ENCODE results near the gene STMN3. TPM values are rescaled to one million over a fixed set of nuclear protein-coding genes. Genes with fewer than 3 reads are reported as not detected.

STMN3 gene
- total RNA-seq, 1 donor from 2014 or later: 7.2 TPM

DNA sequence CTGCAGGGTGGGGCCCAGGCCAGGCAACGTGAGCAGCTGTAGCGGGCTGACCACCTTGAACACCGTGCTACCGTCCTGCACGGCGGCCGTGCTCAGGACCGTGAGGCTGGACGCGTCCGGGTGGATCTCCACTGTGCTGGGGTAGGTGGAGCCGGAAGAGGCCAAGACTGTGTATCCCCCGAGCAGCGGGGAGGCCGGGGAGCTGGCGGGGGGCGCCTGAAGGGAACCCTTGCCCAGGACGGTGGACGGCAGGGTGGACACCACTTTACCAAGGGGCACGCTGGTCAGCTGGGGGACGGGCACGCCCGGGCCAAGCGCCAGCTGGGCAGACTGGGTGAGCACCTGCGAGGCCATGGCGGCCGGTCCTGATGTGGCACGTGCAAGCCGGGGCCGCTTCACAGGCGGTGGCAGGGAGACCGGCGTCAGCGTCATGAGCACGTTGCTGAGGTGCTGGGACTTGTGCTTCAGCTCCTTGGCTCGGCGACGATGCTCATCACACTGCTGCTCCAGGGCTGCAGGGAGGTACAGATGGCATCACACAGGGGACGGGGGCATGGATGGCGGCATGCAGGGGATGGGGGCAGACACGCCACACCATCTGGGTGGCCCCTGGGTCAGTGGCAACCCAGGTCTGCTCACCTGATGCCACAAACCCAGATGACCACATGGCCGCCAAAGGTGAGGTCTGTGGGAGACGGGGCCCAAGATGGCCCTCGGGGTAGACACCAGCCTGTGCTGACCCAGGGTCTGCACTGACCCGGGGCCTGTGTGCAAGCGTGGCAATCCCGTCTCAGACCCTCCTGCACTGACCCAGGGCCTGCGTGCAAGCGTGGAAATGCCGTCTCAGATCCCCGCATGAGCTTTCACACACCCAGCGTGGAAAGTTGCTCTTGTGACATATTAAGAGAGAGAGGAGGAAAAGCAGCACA is 62.7 kb downstream of the STMN3 start:
- no peak for DNase-seq (ENCODE audit: low read depth, low spot score)

Other genes with a start within 250 kb of the STMN3 start
- not detected in 2 replicates for gene KCNQ2, start 180.8 kb downstream of the STMN3 start, total RNA-seq
- 0.32 and 0.99 TPM in 2 replicates for gene EEF1A2, start 154.3 kb downstream of the STMN3 start, total RNA-seq
- 21.4 and 23.1 TPM in 2 replicates for gene PPDPF, start 132.7 kb downstream of the STMN3 start, total RNA-seq
- 0.07 and 0.13 TPM in 2 replicates for gene PTK6, start 116.0 kb downstream of the STMN3 start, total RNA-seq
- gene SRMS, start 105.7 kb downstream of the STMN3 start, total RNA-seq: not detected in 2 replicates
- gene FNDC11, start 99.3 kb downstream of the STMN3 start, total RNA-seq: 1.1 and 1.9 TPM in 2 replicates
- 47.2 and 47.4 TPM in 2 replicates for gene HELZ2, start 79.2 kb downstream of the STMN3 start, total RNA-seq
- 10.0 and 10.5 TPM in 2 replicates for gene GMEB2, start 26.3 kb downstream of the STMN3 start, total RNA-seq
- 16.8 and 21.4 TPM in 2 replicates for gene RTEL1, start 4.9 kb upstream of the STMN3 start, total RNA-seq
- 37.0 and 118 TPM in 2 replicates for gene TNFRSF6B, start 43.2 kb upstream of the STMN3 start, total RNA-seq
- gene ARFRP1, start 54.6 kb upstream of the STMN3 start, total RNA-seq: 37.7 and 49.0 TPM in 2 replicates
- gene ZGPAT, start 54.6 kb upstream of the STMN3 start, total RNA-seq: 21.2 and 30.6 TPM in 2 replicates
- 1.6 and 2.8 TPM in 2 replicates for gene LIME1, start 83.2 kb upstream of the STMN3 start, total RNA-seq
- 14.1 and 14.5 TPM in 2 replicates for gene SLC2A4RG, start 86.4 kb upstream of the STMN3 start, total RNA-seq
- gene ZBTB46, start 177.8 kb upstream of the STMN3 start, total RNA-seq: 7.2 and 13.0 TPM in 2 replicates
- gene ABHD16B, start 208.1 kb upstream of the STMN3 start, total RNA-seq: not detected in 2 replicates
- 139 and 153 TPM in 2 replicates for gene TPD52L2, start 211.8 kb upstream of the STMN3 start, total RNA-seq
- gene DNAJC5, start 241.7 kb upstream of the STMN3 start, total RNA-seq: 106 and 113 TPM in 2 replicates